Sigmoid colon (tissue), 7 donors: Measurements from ENCODE around the gene KCNJ14. TPM values are rescaled to one million over a fixed set of nuclear protein-coding genes. Genes with fewer than 3 reads are reported as not detected.

ENCODE experiments used
- DNase-seq: peaks from one replicate; pipeline ENCODE4 v3.0.0-alpha.2; 2019
- H3K27ac ChIP-seq, 4 donors: fragments of 200-600 bp; sonication (generic); one replicate each; pipeline ENCODE4 v1.5.1; 2016 to 2019; ENCODE audit warnings: mild to moderate bottlenecking in 1 of 4
- H3K27me3 ChIP-seq, 3 donors: fragments of 200-600 bp; sonication (generic); one replicate each; pipeline ENCODE4 v1.5.1; 2019; ENCODE audit warnings: mild to moderate bottlenecking in 1 of 3
- H3K36me3 ChIP-seq, 4 donors: fragments of 200-600 bp; sonication (generic); one replicate each; pipeline ENCODE4 v1.5.1; 2016 to 2019
- H3K4me1 ChIP-seq, 4 donors: fragments of 200-600 bp; sonication (generic); one replicate each; pipeline ENCODE4 v1.5.1; 2017 to 2019
- H3K4me3 ChIP-seq, 4 donors: fragments of 200-600 bp; sonication (generic); one replicate each; pipeline ENCODE4 v1.5.1; 2017 to 2019; ENCODE audit warnings: mild to moderate bottlenecking in 2 of 4, moderate library complexity in 1 of 4
- H3K9me3 ChIP-seq, 4 donors: fragments of 200-600 bp in 3 of 4; sonication (generic) in 3 of 4; one replicate each; pipeline versions ENCODE4 v1.5.1 to v1.6.1; 2013 to 2019
- EP300 ChIP-seq, 4 donors: sonication (generic); formaldehyde crosslinking; IDR thresholded peaks; one replicate each; pipeline ENCODE4 v1.6.1; 2017; ENCODE audit warnings: antibody characterized with exemption in 4 of 4
- POLR2A ChIP-seq, 2 donors: fragments of 450-650 bp; IDR thresholded peaks; one replicate each; pipeline ENCODE4 v1.6.1; 2016; ENCODE audit warnings: antibody characterized with exemption in 2 of 2, mild to moderate bottlenecking in 2 of 2, moderate library complexity in 2 of 2
- POLR2AphosphoS5 ChIP-seq, 4 donors: sonication (generic); formaldehyde crosslinking; IDR thresholded peaks; one replicate each; pipeline ENCODE4 v1.6.1; 2017; ENCODE audit warnings: antibody characterized with exemption in 4 of 4
- WGBS, 2 donors: extraction: QIAGEN DNeasy Blood & Tissue Kit; methylation state at CpG; one replicate each; pipeline ENCODE4 v1.1.7; 2013; 5-methylcytosine and 5-hydroxymethylcytosine counted together
- intact Hi-C: fragments of 100-400 bp; cut with DNase I; formaldehyde crosslinking; loops from one replicate; pipeline ENCODE4 v1.15.1; 2023
- polyA plus RNA-seq, 3 donors: library from polyadenylated mRNA; stranded (reverse); fragments of 200-250 nt; gene quantifications; one replicate each; pipeline ENCODE4 v1.2.3, GENCODE V29; 2013
- total RNA-seq, 4 donors: library from RNA; depleted of rRNA; stranded (reverse); fragments of >200 nt; gene quantifications; one replicate each; pipeline ENCODE4 v1.1.0, GENCODE V29; 2016
- TF ChIP-seq, protein P1 (sequence below), 4 experiments: fragments of 450-650 bp in 3 of 4; fragments of 200-600 bp in 1 of 4; IDR thresholded peaks; one replicate each; pipeline ENCODE4 v1.5.1; 2016 to 2019; ENCODE audit warnings: antibody characterized with exemption in 4 of 4, mild to moderate bottlenecking in 3 of 4, moderate library complexity in 2 of 4
- donor health status: healthy with polysubstance abuse.
- donor health status: Bipolar disorder and iron deficiency.
- donor health status: healthy.

The KCNJ14 gene
- total and polyA plus RNA-seq, 7 donors, result under 0.01 to 1.4 (median 0.44) TPM; not detected in 1

DNA sequence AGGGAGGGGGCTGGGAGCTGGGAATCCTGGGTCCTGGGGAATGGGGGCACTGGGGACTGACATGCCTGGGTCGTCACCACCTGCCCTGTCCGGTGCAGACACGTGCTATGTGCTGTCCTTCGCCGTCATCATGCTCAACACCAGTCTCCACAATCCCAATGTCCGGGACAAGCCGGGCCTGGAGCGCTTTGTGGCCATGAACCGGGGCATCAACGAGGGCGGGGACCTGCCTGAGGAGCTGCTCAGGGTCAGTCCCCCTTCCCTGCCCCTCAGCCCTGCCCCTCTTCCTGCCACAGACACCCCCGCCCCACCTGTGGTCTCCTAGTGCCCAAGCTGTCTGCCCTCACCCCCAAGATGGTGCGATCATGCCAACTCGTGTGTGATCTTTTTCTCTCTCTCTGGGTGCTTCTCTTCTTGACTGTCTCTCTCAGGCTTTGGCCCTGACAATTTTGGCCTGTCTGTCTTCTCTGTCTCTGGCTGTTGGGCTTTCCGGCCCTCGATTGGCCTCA lies 18.8 kb downstream of the KCNJ14 start:
- TF ChIP-seq, protein P1, sequence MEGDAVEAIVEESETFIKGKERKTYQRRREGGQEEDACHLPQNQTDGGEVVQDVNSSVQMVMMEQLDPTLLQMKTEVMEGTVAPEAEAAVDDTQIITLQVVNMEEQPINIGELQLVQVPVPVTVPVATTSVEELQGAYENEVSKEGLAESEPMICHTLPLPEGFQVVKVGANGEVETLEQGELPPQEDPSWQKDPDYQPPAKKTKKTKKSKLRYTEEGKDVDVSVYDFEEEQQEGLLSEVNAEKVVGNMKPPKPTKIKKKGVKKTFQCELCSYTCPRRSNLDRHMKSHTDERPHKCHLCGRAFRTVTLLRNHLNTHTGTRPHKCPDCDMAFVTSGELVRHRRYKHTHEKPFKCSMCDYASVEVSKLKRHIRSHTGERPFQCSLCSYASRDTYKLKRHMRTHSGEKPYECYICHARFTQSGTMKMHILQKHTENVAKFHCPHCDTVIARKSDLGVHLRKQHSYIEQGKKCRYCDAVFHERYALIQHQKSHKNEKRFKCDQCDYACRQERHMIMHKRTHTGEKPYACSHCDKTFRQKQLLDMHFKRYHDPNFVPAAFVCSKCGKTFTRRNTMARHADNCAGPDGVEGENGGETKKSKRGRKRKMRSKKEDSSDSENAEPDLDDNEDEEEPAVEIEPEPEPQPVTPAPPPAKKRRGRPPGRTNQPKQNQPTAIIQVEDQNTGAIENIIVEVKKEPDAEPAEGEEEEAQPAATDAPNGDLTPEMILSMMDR (IDR thresholded peaks at IDR 0.05), result no peak
- no peak for TF ChIP-seq POLR2AphosphoS5 (IDR thresholded peaks at IDR 0.05)
- TF ChIP-seq POLR2A (IDR thresholded peaks at IDR 0.05), result no peak
- no peak for TF ChIP-seq EP300 (IDR thresholded peaks at IDR 0.05)
- Histone ChIP-seq H3K36me3 (peaks cover 47 to 90% (median 75%) of the 10 kb centered on the region in 4 donors), H3K4me3 (no peak overlapping the region), H3K27me3 (no peaks in the 10 kb centered on the region), H3K4me1 (peaks cover 0 to 26% (median 18%) of the 10 kb centered on the region in 4 donors), H3K9me3 (no peaks in the 10 kb centered on the region), H3K27ac (no peak overlapping the region)
- intact Hi-C loops, result no loop called here
- 92 to 94% methylated on average over 16 of the region's 16 CpGs for WGBS, 2 donors
- DNase-seq, result no peak

DNA sequence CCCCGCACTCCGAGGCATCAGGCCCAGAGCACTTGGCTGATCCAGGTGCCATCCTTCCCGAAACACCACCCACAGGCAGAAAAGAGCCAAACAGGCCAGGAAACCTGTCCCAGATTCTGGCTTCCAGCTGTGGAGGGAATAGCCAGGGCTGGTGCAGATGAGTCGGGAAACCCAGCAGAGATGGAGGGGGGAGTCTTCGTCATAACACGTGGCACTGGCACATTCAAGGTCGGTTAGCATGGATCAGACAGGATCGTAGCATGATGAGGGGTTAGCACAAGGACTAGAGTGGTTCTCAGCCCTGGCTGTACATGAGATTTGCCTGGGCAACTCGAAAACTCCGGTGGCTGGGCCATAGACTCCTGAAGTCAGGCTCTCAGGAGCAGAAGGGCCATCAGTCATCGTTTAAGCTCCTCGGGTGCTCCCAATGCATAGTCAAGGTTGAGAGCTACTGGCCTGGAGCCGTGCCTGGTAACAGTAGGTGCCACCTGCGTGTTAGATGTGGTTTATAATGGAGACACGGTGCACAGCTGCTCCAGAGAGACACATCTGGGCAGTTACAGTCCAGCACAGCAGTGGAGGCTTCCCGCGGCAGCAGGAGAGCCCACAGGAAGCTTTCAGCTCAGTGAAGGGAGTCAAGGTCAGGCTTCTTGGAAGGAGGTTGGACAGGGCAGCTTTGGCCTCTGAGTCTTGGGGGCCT lies 20.1 kb downstream of the KCNJ14 start:
- TF ChIP-seq POLR2AphosphoS5 (IDR thresholded peaks at IDR 0.05), result no peak
- TF ChIP-seq, protein P1 (IDR thresholded peaks at IDR 0.05), result no peak
- TF ChIP-seq POLR2A (IDR thresholded peaks at IDR 0.05), result no peak
- no peak for TF ChIP-seq EP300 (IDR thresholded peaks at IDR 0.05)
- Histone ChIP-seq H3K27ac (no peak overlapping the region), H3K4me3 (no peak overlapping the region), H3K27me3 (no peaks in the 10 kb centered on the region), H3K4me1 (peaks cover 0 to 25% (median 11%) of the 10 kb centered on the region in 4 donors), H3K36me3 (peaks cover 47 to 91% (median 72%) of the 10 kb centered on the region in 4 donors), H3K9me3 (no peaks in the 10 kb centered on the region)
- 89 to 91% methylated on average over 17 of the region's 17 CpGs for WGBS, 2 donors
- intact Hi-C loops, result no loop called here
- no peak for DNase-seq

DNA sequence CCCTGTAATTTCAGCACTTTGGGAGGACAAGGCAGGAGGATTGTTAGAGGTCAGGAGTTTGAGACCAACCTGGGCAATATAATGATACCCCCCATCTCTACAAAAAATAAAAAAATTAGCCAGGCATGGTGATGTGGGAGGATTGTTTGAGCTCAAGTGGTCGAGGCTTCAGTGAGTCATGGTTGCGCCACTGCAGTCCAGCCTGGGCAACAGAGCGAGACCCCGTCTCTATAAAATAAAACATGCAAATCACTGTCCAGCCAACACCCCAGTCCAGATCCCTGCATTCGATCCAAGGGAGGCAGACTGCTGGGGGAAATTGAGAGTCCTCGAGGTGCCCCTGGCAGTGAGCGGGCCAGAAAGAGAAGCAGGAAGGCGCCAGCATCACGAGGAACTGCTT lies 20.8 kb downstream of the KCNJ14 start:
- Histone ChIP-seq H3K4me1 (peaks cover 0 to 25% (median 9%) of the 10 kb centered on the region in 4 donors), H3K4me3 (no peak overlapping the region), H3K27me3 (no peaks in the 10 kb centered on the region), H3K27ac (no peak overlapping the region), H3K9me3 (no peaks in the 10 kb centered on the region), H3K36me3 (peaks cover 47 to 85% (median 65%) of the 10 kb centered on the region in 4 donors)
- no peak for TF ChIP-seq POLR2AphosphoS5 (IDR thresholded peaks at IDR 0.05)
- intact Hi-C loops, result no loop called here
- 90 to 91% methylated on average over 9 of the region's 9 CpGs for WGBS, 2 donors
- no peak for DNase-seq

DNA sequence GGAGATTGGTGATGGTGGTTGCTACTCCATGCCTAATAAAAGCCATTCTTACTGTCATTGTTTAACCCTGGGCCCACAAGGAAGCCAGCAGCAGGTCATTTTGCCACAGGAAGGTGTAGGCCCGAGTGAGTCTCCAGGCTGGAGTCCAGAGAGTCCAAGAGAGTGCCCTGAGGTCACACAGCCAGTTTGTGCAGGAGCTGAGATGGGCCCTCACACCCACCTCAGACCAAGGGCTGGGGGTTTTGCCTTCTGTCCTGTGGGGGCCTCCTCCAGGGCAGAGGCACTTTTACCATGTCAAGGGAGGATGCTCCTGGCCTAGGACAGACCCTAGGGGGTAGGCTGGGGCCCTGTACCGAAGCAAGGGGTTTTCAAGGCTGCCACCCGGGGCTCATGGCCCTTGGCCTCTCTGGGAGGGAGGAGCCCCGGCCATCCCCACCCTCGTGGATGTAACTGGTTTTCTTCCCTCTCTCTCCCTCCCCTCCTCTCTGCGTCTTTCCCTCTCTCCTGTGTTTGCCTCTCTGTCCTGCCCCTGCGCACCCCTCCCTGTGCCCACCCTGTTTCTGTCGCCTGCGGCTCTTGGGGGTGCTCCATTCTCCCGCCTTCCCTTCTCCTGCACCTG lies 21.8 kb downstream of the KCNJ14 start:
- H3K27ac ChIP-seq, result no peak overlapping the region
- H3K4me1 ChIP-seq, result peaks cover 0 to 24% (median 11%) of the 10 kb centered on the region in 4 donors
- TF ChIP-seq POLR2AphosphoS5 (IDR thresholded peaks at IDR 0.05) (no peak), EP300 (IDR thresholded peaks at IDR 0.05) (no peak), POLR2A (IDR thresholded peaks at IDR 0.05) (no peak)
- TF ChIP-seq, protein P1 (IDR thresholded peaks at IDR 0.05), result no peak
- DNase-seq, result no peak
- intact Hi-C loops, result no loop called here
- H3K9me3 ChIP-seq, result no peaks in the 10 kb centered on the region
- H3K27me3 ChIP-seq, result no peaks in the 10 kb centered on the region
- 75 to 84% methylated on average over 10 of the region's 10 CpGs for WGBS, 2 donors
- H3K4me3 ChIP-seq, result no peak overlapping the region
- peaks cover 43 to 75% (median 55%) of the 10 kb centered on the region in 4 donors for H3K36me3 ChIP-seq

DNA sequence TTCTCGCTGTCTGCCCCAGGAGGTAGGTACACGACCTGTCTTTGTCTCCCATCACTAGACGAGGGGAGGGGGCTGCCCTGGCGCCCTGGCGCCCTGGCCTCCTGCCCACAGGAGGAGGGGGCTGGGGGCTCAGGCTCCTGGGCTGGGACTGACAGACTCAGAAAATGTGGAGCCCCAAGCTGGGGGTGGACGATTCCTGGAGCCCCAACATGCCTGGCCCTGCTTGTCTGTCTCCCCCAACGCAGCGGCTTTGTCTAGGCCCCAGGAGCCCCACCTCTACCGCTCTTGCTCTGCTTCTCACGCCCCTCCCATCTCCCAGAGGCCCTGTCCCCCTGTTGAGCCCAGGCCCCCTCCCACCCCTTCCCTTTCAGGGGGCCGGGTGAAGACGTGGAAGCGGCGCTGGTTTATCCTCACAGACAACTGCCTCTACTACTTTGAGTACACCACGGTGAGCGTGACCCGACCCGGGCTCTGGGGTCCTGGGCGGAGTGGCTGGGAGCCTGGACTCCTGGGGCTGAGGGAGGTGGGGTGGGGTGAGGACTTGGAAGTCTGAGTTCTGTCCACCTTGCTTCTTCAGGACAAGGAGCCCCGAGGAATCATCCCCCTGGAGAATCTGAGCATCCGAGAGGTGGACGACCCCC lies 22.4 kb downstream of the KCNJ14 start:
- Histone ChIP-seq H3K27ac (peak overlapping the region in 1 of 4 donors; percentile 23), H3K9me3 (no peaks in the 10 kb centered on the region), H3K4me3 (no peak overlapping the region), H3K4me1 (peaks cover 0 to 25% (median 11%) of the 10 kb centered on the region in 4 donors), H3K36me3 (peaks cover 36 to 68% (median 49%) of the 10 kb centered on the region in 4 donors), H3K27me3 (no peaks in the 10 kb centered on the region)
- intact Hi-C loops, result no loop called here
- TF ChIP-seq, protein P1 (IDR thresholded peaks at IDR 0.05), result no peak
- TF ChIP-seq POLR2AphosphoS5 (IDR thresholded peaks at IDR 0.05) (no peak), POLR2A (IDR thresholded peaks at IDR 0.05) (no peak), EP300 (IDR thresholded peaks at IDR 0.05) (no peak)
- WGBS, 2 donors, result 89 to 90% methylated on average over 22 of the region's 22 CpGs
- no peak for DNase-seq
